Skeletal muscle tissue (tissue), 4 donors: ENCODE data around the gene PLEKHO2. TPM values are rescaled to one million over a fixed set of nuclear protein-coding genes. Genes with fewer than 3 reads are reported as not detected.
A peak's percentile ranks its signal among the peaks of the same experiment; 100 is the strongest.

Experiments used
- H3K27ac ChIP-seq: one replicate; pipeline ENCODE4 v1.7.0; 2013; ENCODE audit warnings: mild to moderate bottlenecking, low read depth, low read length, inconsistent platforms
- H3K27me3 ChIP-seq, 3 donors: one replicate each; pipeline ENCODE4 v1.7.0; 2013; ENCODE audit warnings: low read length in 3 of 3; ENCODE audit not compliant: control insufficient read depth in 3 of 3, insufficient read depth in 3 of 3
- H3K36me3 ChIP-seq, 3 donors: one replicate each; pipeline ENCODE4 v1.7.0; 2013; ENCODE audit warnings: low read length in 3 of 3; ENCODE audit not compliant: control insufficient read depth in 3 of 3, insufficient read depth in 3 of 3
- H3K4me1 ChIP-seq, 3 donors: one replicate each; pipeline ENCODE4 v1.7.0; 2013; ENCODE audit warnings: low read length in 3 of 3, mild to moderate bottlenecking in 3 of 3; ENCODE audit not compliant: control insufficient read depth in 3 of 3, insufficient read depth in 3 of 3
- H3K4me3 ChIP-seq, 3 donors: one replicate each; pipeline ENCODE4 v1.7.0; 2013; ENCODE audit warnings: low read length in 3 of 3
- H3K9ac ChIP-seq, 3 donors: one replicate each; pipeline ENCODE4 v1.7.0; 2013; ENCODE audit warnings: low read length in 3 of 3, mild to moderate bottlenecking in 3 of 3, moderate library complexity in 2 of 3, low read depth in 1 of 3
- H3K9me3 ChIP-seq, 3 donors: one replicate each; pipeline ENCODE4 v1.7.0; 2013; ENCODE audit warnings: low read length in 3 of 3; ENCODE audit not compliant: control insufficient read depth in 3 of 3
- total RNA-seq: library from RNA; depleted of rRNA; stranded (reverse); fragments of >200 nt; gene quantifications from one replicate; pipeline ENCODE4 v1.2.3, GENCODE V29; 2014
- donor health status: Osteomylitis.

The PLEKHO2 gene
- total RNA-seq, 1 donor from 2014 or later, result 16.7 TPM

DNA sequence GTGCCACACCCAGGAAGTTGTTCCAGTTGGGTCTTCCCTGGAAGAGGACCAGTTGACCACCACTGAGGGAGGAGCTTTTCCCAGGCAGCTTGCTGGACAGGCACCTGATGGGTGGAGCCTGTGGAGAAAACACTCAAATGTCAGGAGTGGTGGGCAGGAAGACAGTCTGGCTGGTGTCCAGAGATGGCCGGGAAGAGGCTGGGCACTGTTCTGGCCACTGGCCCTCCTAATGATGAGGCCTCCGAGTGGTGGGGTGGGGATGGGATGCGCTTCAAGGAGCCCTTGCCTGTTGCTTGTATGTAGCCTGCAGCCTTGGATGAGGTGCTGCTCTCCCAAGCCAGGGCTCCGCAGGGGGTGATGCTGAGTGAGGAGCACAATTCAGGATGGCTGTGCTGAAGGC, 12.3 kb downstream of the PLEKHO2 start:
- Histone ChIP-seq H3K9ac (peak overlapping the region in 1 of 3 donors; percentile 45), H3K36me3 (peaks cover 0 to 29% (median 17%) of the 10 kb centered on the region in 3 donors), H3K27ac (peak overlapping the region; percentile 18), H3K9me3 (no peaks in the 10 kb centered on the region), H3K4me1 (peaks cover 47 to 71% (median 50%) of the 10 kb centered on the region in 3 donors), H3K4me3 (no peak overlapping the region), H3K27me3 (no peaks in the 10 kb centered on the region)

DNA sequence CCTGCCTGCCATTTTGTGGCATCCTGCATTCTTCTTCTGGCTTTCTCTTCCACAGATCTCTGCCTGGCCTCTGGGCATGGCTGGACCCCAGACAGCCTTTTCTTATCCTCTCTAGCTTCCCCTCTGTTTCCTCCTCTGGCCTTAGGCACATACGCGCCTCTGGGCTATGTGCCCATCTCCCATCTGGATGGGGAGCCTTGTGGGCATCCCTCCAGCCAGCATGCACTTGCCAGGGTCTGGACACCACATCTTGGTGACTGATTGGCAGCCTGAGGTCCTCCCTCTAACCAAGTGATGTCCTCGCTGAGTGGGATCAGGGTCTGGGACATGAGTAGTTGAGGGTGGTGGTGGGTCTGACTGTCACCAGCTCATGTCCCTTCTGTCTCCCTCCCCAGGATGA, 12.8 kb downstream of the PLEKHO2 start:
- Histone ChIP-seq H3K4me3 (no peak overlapping the region), H3K4me1 (peaks cover 47 to 75% (median 55%) of the 10 kb centered on the region in 3 donors), H3K36me3 (peaks cover 0 to 29% (median 17%) of the 10 kb centered on the region in 3 donors), H3K9ac (peak overlapping the region in 1 of 3 donors; percentile 33), H3K27ac (peak overlapping the region; percentile 9), H3K27me3 (no peaks in the 10 kb centered on the region), H3K9me3 (no peaks in the 10 kb centered on the region)

DNA sequence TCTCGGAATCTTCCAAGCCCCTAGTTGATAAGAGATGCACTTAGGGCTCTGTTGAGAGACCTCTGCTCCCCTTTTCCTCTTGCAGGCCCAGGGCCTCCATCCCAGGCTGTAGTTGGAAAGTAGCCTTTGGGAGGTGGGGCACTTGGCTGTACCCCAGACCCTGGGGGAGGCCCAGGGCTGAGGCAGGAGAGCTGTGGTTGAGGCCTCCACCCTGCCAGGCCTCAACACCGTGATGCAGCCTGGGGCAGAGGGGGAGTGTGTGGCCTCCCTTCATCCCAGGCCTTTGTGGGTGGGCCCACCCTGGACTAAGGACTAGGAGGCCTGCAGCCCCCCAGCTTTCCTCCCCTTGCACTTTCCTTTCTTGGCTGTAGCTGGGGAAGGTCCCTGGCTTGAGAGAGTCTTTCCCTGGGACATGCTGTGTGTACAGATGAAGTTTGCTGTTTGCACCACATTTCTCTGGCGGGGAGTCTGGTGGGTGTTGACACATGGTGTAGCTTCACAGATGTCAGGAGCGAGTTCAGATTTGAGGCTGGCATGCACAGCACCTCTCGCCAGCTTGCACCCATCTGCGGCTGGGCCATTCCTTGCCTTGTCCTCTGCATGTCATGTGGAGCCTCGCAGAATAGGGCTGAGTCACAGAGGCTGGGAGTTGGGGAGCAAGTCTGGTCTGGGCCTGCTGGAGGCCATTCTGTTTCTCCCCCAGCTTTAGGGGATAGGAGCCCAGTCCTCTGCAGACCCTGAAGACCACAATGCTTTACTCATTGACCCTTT, 13.7 kb downstream of the PLEKHO2 start:
- Histone ChIP-seq H3K4me1 (peaks cover 47 to 74% (median 58%) of the 10 kb centered on the region in 3 donors), H3K9me3 (no peaks in the 10 kb centered on the region), H3K36me3 (peaks cover 4 to 33% (median 24%) of the 10 kb centered on the region in 3 donors), H3K27ac (no peak overlapping the region), H3K9ac (peak overlapping the region in 1 of 3 donors; percentile 40), H3K4me3 (no peak overlapping the region), H3K27me3 (no peaks in the 10 kb centered on the region)

DNA sequence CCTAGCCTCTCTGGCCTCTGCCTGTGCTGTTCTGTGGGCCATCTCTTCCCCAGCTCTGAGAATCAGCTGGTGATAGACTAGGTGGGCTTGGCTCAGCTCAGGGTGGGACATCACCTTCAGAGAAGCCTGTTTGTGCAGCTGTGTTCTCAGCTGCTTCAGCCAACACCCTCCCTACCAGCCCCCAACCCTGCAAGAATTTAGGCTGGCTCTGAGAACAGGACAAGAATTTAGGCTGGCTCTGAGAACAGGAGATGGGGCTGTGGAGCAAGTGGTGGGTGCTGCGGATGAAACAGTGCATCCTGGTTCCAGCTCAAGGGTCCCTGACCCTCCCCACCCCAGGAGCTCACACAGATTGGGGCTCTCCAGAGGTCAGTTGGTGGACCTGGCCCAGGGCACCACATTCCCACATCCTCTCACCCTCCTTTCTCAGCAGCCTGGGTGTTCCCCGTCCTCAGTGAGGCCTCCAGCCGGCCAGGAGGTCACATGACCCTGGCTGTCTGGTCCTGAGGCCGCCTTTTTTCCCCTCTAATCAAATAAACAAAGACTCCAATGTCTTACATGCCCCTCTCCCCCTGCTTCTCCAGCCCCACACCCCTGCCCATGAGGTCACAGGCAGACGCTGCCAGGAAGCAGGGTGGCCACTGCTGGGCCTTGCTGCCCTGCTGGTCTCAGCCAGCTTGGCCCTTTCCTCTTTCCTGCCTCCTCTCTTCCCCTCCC, 14.9 kb downstream of the PLEKHO2 start:
- Histone ChIP-seq H3K9ac (peak overlapping the region in 1 of 3 donors; percentile 40), H3K27ac (peak overlapping the region; percentile 62), H3K9me3 (no peaks in the 10 kb centered on the region), H3K4me1 (peaks cover 46 to 63% (median 58%) of the 10 kb centered on the region in 3 donors), H3K4me3 (no peak overlapping the region), H3K27me3 (no peaks in the 10 kb centered on the region), H3K36me3 (peaks cover 13 to 35% (median 26%) of the 10 kb centered on the region in 3 donors)

DNA sequence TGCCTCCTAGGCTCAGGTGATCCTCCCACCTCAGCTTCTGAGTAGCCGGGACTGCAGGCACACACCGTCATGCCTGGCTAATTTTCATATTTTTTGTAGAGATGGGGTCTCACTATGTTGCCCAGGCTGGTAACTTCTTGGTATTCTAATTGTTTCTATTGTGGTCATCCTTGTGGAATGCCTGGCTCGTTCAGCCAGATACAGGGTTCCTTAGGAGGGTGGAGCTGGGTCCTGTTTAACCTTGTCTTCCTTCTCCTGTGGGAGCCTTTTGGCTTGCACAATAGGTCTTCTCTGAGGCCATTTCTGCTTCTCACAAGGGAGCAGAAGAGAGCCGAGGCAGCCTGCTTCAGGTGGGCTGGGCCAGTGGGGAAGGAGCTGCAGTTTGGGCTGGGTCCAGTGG, 15.7 kb downstream of the PLEKHO2 start:
- Histone ChIP-seq H3K9me3 (no peaks in the 10 kb centered on the region), H3K9ac (no peak overlapping the region), H3K27me3 (no peaks in the 10 kb centered on the region), H3K4me1 (peaks cover 46 to 58% (median 58%) of the 10 kb centered on the region in 3 donors), H3K36me3 (peaks cover 13 to 38% (median 28%) of the 10 kb centered on the region in 3 donors), H3K27ac (peak overlapping the region; percentile 62), H3K4me3 (no peak overlapping the region)

DNA sequence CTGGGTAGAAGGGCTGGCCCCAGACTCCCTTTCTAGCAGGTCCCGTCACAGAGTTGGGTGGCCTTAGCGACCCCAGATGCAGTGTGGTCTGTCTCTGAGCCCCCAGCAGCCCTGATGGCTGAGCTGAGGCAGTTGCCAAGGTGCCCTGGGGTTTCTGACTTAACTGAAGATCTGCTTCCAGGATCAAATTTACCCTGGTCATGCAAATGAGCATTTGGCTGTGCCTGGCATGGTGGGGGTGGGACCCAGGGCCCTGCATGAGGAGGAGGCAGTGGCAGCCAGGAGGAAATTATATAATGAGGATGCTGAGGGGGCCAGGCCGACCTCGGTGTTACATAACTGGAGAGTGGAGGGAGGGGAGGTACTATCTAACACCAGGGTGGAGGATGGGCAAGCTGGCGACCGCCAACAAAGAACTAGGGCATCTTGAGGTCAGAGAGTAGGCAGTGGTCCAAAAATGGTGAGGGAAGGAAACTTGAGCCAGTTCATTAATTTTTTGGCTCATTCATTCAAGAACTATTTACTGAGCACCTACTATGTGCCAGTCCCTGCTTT, 16.4 kb downstream of the PLEKHO2 start:
- Histone ChIP-seq H3K36me3 (peaks cover 13 to 38% (median 28%) of the 10 kb centered on the region in 3 donors), H3K9ac (no peak overlapping the region), H3K27me3 (no peaks in the 10 kb centered on the region), H3K4me1 (peaks cover 46 to 58% (median 58%) of the 10 kb centered on the region in 3 donors), H3K4me3 (no peak overlapping the region), H3K9me3 (no peaks in the 10 kb centered on the region), H3K27ac (peak overlapping the region; percentile 62)

DNA sequence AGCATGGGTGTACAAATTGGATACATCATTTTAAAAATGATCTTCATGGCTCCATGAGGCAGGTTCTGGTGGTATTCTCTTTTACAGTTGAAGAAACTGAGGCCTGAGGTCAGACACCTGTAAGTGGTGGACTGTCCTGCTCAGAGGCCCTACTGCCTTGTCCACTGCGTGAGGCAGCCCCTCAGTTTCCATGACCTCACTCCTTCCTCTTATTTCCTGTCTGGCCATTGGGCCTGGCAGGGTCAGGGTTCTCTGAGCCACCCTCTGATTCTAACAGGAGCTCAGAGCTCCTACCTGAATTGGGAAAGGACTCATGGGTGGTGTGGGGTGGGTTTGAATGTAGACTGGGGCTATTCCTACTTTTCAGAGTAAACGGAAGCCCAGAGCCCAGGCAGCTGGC, 17.5 kb downstream of the PLEKHO2 start:
- H3K4me1 ChIP-seq, result peaks cover 38 to 51% (median 50%) of the 10 kb centered on the region in 3 donors
- H3K27ac ChIP-seq, result no peak overlapping the region
- no peaks in the 10 kb centered on the region for H3K9me3 ChIP-seq
- peaks cover 13 to 38% (median 26%) of the 10 kb centered on the region in 3 donors for H3K36me3 ChIP-seq
- no peaks in the 10 kb centered on the region for H3K27me3 ChIP-seq
- H3K4me3 ChIP-seq, result no peak overlapping the region
- H3K9ac ChIP-seq, result no peak overlapping the region

DNA sequence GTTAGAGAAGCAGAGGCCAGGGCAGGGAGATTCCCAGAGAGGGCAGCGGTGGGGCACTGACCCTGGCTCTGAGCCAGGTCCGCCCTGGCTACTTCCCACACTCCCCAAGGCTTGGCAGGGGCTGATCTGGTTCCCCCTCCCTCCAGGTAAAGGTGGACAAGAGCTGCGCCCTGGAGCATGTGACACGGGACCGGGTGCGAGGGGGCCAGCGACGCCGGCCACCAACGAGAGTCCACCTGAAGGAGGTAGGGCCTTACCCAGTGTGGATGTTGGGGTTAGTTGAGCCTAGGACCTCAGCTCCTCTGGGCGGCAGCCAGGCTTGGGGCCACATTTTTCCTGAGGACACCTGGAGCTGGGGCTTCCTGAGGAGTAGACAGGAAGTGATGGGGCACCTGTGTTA, 19.6 kb downstream of the PLEKHO2 start:
- no peak overlapping the region for H3K27ac ChIP-seq
- H3K4me1 ChIP-seq, result peaks cover 33 to 46% (median 35%) of the 10 kb centered on the region in 3 donors
- H3K4me3 ChIP-seq, result no peak overlapping the region
- peaks cover 13 to 27% (median 14%) of the 10 kb centered on the region in 3 donors for H3K36me3 ChIP-seq
- no peaks in the 10 kb centered on the region for H3K9me3 ChIP-seq
- H3K9ac ChIP-seq, result no peak overlapping the region
- no peaks in the 10 kb centered on the region for H3K27me3 ChIP-seq

DNA sequence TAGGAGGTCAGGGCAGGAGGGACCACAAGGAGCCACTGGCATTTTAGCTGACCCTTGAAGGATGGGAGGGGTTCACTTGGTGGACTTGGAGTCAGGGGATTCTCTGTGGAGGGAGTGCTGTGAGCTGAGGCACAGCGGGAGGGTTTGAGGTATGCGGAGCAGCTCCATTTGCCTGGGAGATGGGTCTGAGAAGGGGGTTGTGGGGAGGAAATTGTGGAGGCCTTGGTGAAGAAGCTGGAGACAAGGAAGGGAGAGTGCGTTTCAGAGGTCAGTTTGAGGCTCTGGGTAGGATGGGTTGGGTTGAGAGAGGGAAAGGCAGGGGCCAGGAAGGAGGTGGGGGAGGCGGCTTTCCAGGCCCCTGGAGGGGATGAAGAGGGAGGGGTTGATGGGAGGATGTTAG, 20.2 kb downstream of the PLEKHO2 start:
- no peak overlapping the region for H3K27ac ChIP-seq
- H3K4me1 ChIP-seq, result peaks cover 27 to 39% (median 30%) of the 10 kb centered on the region in 3 donors

More for the DNA sequence above, 20.2 kb downstream of the PLEKHO2 start:
- H3K36me3 ChIP-seq, result peaks cover 13 to 28% (median 14%) of the 10 kb centered on the region in 3 donors
- H3K27me3 ChIP-seq, result no peaks in the 10 kb centered on the region
- H3K4me3 ChIP-seq, result no peak overlapping the region
- H3K9ac ChIP-seq, result no peak overlapping the region
- no peaks in the 10 kb centered on the region for H3K9me3 ChIP-seq
